Heart right ventricle (tissue), 16 donors: Measurements from ENCODE around the gene LRRC56. TPM values are rescaled to one million over a fixed set of nuclear protein-coding genes. Genes with fewer than 3 reads are reported as not detected.

Experiments
- ATAC-seq, 8 donors: fragments of 200-7000 bp; cut with Tn5 transposase; one replicate each; pipeline ENCODE4 v1.9.1; 2020; ENCODE audit warnings: mild to moderate bottlenecking in 8 of 8, moderate library complexity in 8 of 8, moderate number of reproducible peaks in 1 of 8
- DNase-seq, 2 donors: peaks; one replicate each; pipeline ENCODE4 v3.0.0-alpha.2; 2020
- H3K27ac ChIP-seq, 10 donors: fragments of 200-600 bp; sonication (generic) in 2 of 10; one replicate each; pipeline versions ENCODE4 v1.5.0 to v1.8.0; 2020 to 2022; ENCODE audit warnings: mild to moderate bottlenecking in 3 of 10
- H3K27me3 ChIP-seq, 7 donors: fragments of 200-600 bp; one replicate each; pipeline ENCODE4 v1.8.0; 2021 to 2022; ENCODE audit warnings: mild to moderate bottlenecking in 2 of 7
- H3K36me3 ChIP-seq, 9 donors: fragments of 200-600 bp; sonication (generic) in 1 of 9; one replicate each; pipeline versions ENCODE4 v1.5.0 to v1.8.0; 2020 to 2022; ENCODE audit warnings: mild to moderate bottlenecking in 2 of 9
- H3K4me1 ChIP-seq, 9 donors: fragments of 200-600 bp; sonication (generic) in 1 of 9; one replicate each; pipeline versions ENCODE4 v1.5.0 to v1.8.0; 2020 to 2022; ENCODE audit warnings: mild to moderate bottlenecking in 4 of 9
- H3K4me3 ChIP-seq, 10 donors: fragments of 200-600 bp; sonication (generic) in 2 of 10; one replicate each; pipeline versions ENCODE4 v1.5.0 to v1.8.0; 2020 to 2022; ENCODE audit warnings: mild to moderate bottlenecking in 7 of 10, moderate library complexity in 2 of 10
- H3K9me3 ChIP-seq, 11 donors: fragments of 200-600 bp in 10 of 11; sonication (generic) in 2 of 11; one replicate each; pipeline versions ENCODE4 v1.5.0 to v1.8.0; 2013 to 2022; ENCODE audit warnings: mild to moderate bottlenecking in 2 of 11, control low read depth in 1 of 11, moderate library complexity in 1 of 11
- CTCF ChIP-seq, 9 donors: fragments of 200-600 bp; sonication (generic) in 2 of 9; IDR thresholded peaks; one replicate each; pipeline versions ENCODE4 v1.5.0 to v1.8.0; 2021 to 2022; ENCODE audit warnings: antibody characterized with exemption in 9 of 9, mild to moderate bottlenecking in 5 of 9, moderate library complexity in 1 of 9
- WGBS, 2 donors: extraction: QIAGEN DNeasy Blood & Tissue Kit; methylation state at CpG; one replicate each; pipeline ENCODE4 v1.1.7; 2013; ENCODE audit warnings: inconsistent platforms in 1 of 2; 5-methylcytosine and 5-hydroxymethylcytosine counted together
- intact Hi-C, 10 donors: fragments of 100-400 bp; cut with DNase I; formaldehyde crosslinking; loops; one replicate each; pipeline versions ENCODE4 v1.11.1 to v1.14.2; 2022
- polyA plus RNA-seq, 2 donors: library from polyadenylated mRNA; stranded (reverse); fragments of 200-250 nt; gene quantifications; one replicate each; pipeline ENCODE4 v1.2.3, GENCODE V29; 2013
- total RNA-seq, 10 donors: library from RNA; stranded (reverse); fragmentation: NEBNext Ultra II Directional in 3 of 10; extraction: Animal tissue kit (Norgen Biotek cat#: 25700) in 3 of 10; gene quantifications; one replicate each; pipeline versions ENCODE4 v1.2.1 to v1.2.4, GENCODE V29; 2021 to 2023
- donor health status: Arrhythmogenic right ventricular cardiomyopathy.
- donor health status: ischemic (EF 13 %, LVEDD 7.1; RV severe dilation, severe dysfunction).
- donor health status: healthy with polysubstance abuse.
- donor health status: DM: no; HTN: yes; CAD: no.
- donor health status: DM: no; HTN: no; CAD: no.
- donor health status: ischemic (EF 25% LVEDD 6.9; RV normal size, moderate dysfunction).
- donor health status: ischemic (EF 25% LVEDD 5.7; RV mildly dilated, moderate dysfunction).
- donor health status: healthy.
- donor health status: DM: yes; HTN: yes; CAD: no.
- donor health status: Ischemic cardiomyopathy.
- donor health status: ischemic (EF 35%, LVEDD 5.7; RV mildly dilated, moderate dysfunction).
- donor health status: nonischemic (EF 11% LVEDD 7.7; RV severe dilation, severe dysfunction).
- donor health status: DM: yes; HTN: yes; CAD: no.
- donor health status: PGD.
- donor health status: ischemic (EF 29% LVEDD 5.4; RV normal size, mild dysfunction).
- donor health status: nonischemic (EF 23%, LVEDD 6.1; RV moderate dilation, normal function).

Gene LRRC56
- total and polyA plus RNA-seq, 12 donors, result 0.13 to 0.49 (median 0.21) TPM; not detected in 2

GRCh38 chr11:504053-504993 lies 33.0 kb upstream of the LRRC56 start:
- H3K36me3 ChIP-seq, result peaks cover 0 to 42% (median 23%) of the 10 kb centered on the region in 9 donors
- intact Hi-C loops, result loop anchor here in 5 of 10 donors (5.0 to 10.0 kb wide), 5 partner anchors 50 to 300 kb away; partner anchors contain the start of genes PTDSS2 (in 3 of the 5), BET1L (in 1 of the 5) and RIC8A (in 1 of the 5)
- no peak for ATAC-seq
- peak overlapping the region; percentile 44 to 100 (median 92) for H3K27ac ChIP-seq
- H3K4me1 ChIP-seq, result peaks cover 24 to 79% (median 62%) of the 10 kb centered on the region in 9 donors
- no peaks in the 10 kb centered on the region for H3K9me3 ChIP-seq
- WGBS, 2 donors, result 4 to 6% methylated on average over 71 to 72 of the region's 72 CpGs
- peak; percentile 37 to 54 for DNase-seq
- H3K4me3 ChIP-seq, result peak overlapping the region; percentile 29 to 96 (median 74)
- H3K27me3 ChIP-seq, result no peaks in the 10 kb centered on the region
- no peak for TF ChIP-seq CTCF (IDR thresholded peaks at IDR 0.05)

GRCh38 chr11:504994-505344 lies 32.4 kb upstream of the LRRC56 start:
- 56 to 67% methylated on average over 7 of the region's 7 CpGs for WGBS, 2 donors
- DNase-seq, result no peak
- peak overlapping the region in 9 of 10 donors; percentile 47 to 96 (median 81) for H3K4me3 ChIP-seq

GRCh38 chr11:506238-506994 lies 30.9 kb upstream of the LRRC56 start:
- Histone ChIP-seq H3K9me3 (no peaks in the 10 kb centered on the region), H3K4me3 (peak overlapping the region; percentile 71 to 98 (median 85)), H3K27me3 (no peaks in the 10 kb centered on the region), H3K4me1 (peaks cover 24 to 58% (median 51%) of the 10 kb centered on the region in 9 donors), H3K27ac (peak overlapping the region; percentile 95 to 100 (median 99)), H3K36me3 (peaks cover 0 to 40% (median 3%) of the 10 kb centered on the region in 9 donors)
- intact Hi-C loops, result loop anchor here in 7 of 10 donors (1.0 to 10.0 kb wide), 10 partner anchors 28 to 302 kb away; partner anchors contain the start of genes PTDSS2 (in 4 of the 7), BET1L (in 1 of the 7), HRAS (in 1 of the 7) and PSMD13 (in 1 of the 7)
- DNase-seq (peak; percentile 98 to 100), ATAC-seq (peak; percentile 80 to 92 (median 90))
- WGBS, 2 donors, result 1% methylated on average over 66 to 71 of the region's 71 CpGs
- TF ChIP-seq CTCF (IDR thresholded peaks at IDR 0.05), result peak in 1 of 9 donors; percentile 23

More at GRCh38 chr11:504994-505344, 32.4 kb upstream of the LRRC56 start:
- intact Hi-C loops, result loop anchor here in 8 of 10 donors (5.0 to 10.0 kb wide), 7 partner anchors 38 to 300 kb away; partner anchors contain the start of genes PTDSS2 (in 5 of the 8), BET1L (in 1 of the 8), PSMD13 (in 1 of the 8) and RIC8A (in 1 of the 8)
- no peak for TF ChIP-seq CTCF (IDR thresholded peaks at IDR 0.05)
- Histone ChIP-seq H3K27me3 (no peaks in the 10 kb centered on the region), H3K9me3 (no peaks in the 10 kb centered on the region), H3K27ac (peak overlapping the region in 9 of 10 donors; percentile 67 to 100 (median 98)), H3K4me1 (peaks cover 24 to 73% (median 60%) of the 10 kb centered on the region in 9 donors), H3K36me3 (peaks cover 0 to 42% (median 16%) of the 10 kb centered on the region in 9 donors)
- no peak for ATAC-seq
